HG02852 (cell line): Measurements from ENCODE around the gene PRRT1.
A peak's percentile ranks its signal among the peaks of the same experiment; 100 is the strongest.

Experiments
- ATAC-seq: cut with Tn5 transposase; IDR thresholded peaks from one replicate; pipeline ENCODE4 v1.9.1; 2021; ENCODE audit warnings: mild to moderate bottlenecking, moderate library complexity; ENCODE audit not compliant: unreplicated experiment

The PRRT1 gene

GRCh38 chr6:32175711-32176475 lies 24.2 kb upstream of the PRRT1 start, which contains the start of gene AGPAT1:
TSS of gene AGPAT1 (minus strand) at chr6:32176084. CDS start at chr6:32171496, 4,588 bp downstream.
- ATAC-seq: peak; percentile 36

- ATAC-seq: no peak
These were observed 23.6 kb upstream of the PRRT1 start for GRCh38 chr6:32175322-32175710.

- ATAC-seq: no peak
These were observed 22.7 kb upstream of the PRRT1 start for GRCh38 chr6:32174416-32174815.

- no peak for ATAC-seq
These were observed 21.4 kb upstream of the PRRT1 start for GRCh38 chr6:32173051-32173727.

- ATAC-seq: no peak
These were observed 19.5 kb upstream of the PRRT1 start for GRCh38 chr6:32171234-32171633.

- no peak for ATAC-seq
These were observed 18.6 kb upstream of the PRRT1 start for GRCh38 chr6:32170294-32170693.

- no peak for ATAC-seq
These were observed 17.3 kb upstream of the PRRT1 start for GRCh38 chr6:32168807-32169591.

- no peak for ATAC-seq
These were observed 16.6 kb upstream of the PRRT1 start for GRCh38 chr6:32168350-32168749.

GRCh38 chr6:32167761-32168262 lies 16.1 kb upstream of the PRRT1 start:
- no peak for ATAC-seq

GRCh38 chr6:32167154-32167760 lies 15.5 kb upstream of the PRRT1 start:
- no peak for ATAC-seq

- no peak for ATAC-seq
These were observed 14.8 kb upstream of the PRRT1 start for GRCh38 chr6:32166411-32167061.

GRCh38 chr6:32164295-32164694 lies 12.6 kb upstream of the PRRT1 start, which contains the start of gene EGFL8:
TSS of gene EGFL8 (plus strand) at chr6:32164595. CDS start at chr6:32166166, 1,571 bp downstream.
- no peak for ATAC-seq

- ATAC-seq: no peak
These were observed 12.0 kb upstream of the PRRT1 start for GRCh38 chr6:32163559-32164258.

GRCh38 chr6:32158052-32158451 lies 6.3 kb upstream of the PRRT1 start:
- ATAC-seq: no peak

GRCh38 chr6:32156891-32157290 lies 5.2 kb upstream of the PRRT1 start:
- ATAC-seq: no peak

GRCh38 chr6:32154514-32155161 lies 2.9 kb upstream of the PRRT1 start:
- no peak for ATAC-seq

GRCh38 chr6:32153564-32154513 lies 2.1 kb upstream of the PRRT1 start, which contains the start of gene PPT2:
TSS of gene PPT2 (plus strand) at chr6:32154141. CDS start at chr6:32154595, 454 bp downstream.
- no peak for ATAC-seq
